IgD-negative memory B cell (primary cell): ENCODE measurements around the gene PRKCH. TPM values are rescaled to one million over a fixed set of nuclear protein-coding genes. Genes with fewer than 3 reads are reported as not detected.
"Not testable (repeated sequence)": the region's sequence is repeated elsewhere in the genome, so short reads cannot be mapped to it uniquely, and the experiment has no call there.

ENCODE experiments used
- H3K27ac Mint-ChIP-seq, 3 donors: one replicate each; pipeline ENCODE4 v1.8.0; 2020 to 2022; ENCODE audit warnings: mild to moderate bottlenecking in 3 of 3, mixed read lengths in 3 of 3, moderate library complexity in 1 of 3
- H3K27me3 Mint-ChIP-seq: one replicate; pipeline ENCODE4 v1.8.0; 2021; ENCODE audit warnings: mixed read lengths
- H3K36me3 Mint-ChIP-seq: one replicate; pipeline ENCODE4 v1.8.0; 2020; ENCODE audit warnings: mild to moderate bottlenecking, mixed read lengths
- H3K4me1 Mint-ChIP-seq, 3 donors: one replicate each; pipeline ENCODE4 v1.8.0; 2020 to 2022; ENCODE audit warnings: mixed read lengths in 3 of 3, mild to moderate bottlenecking in 1 of 3
- H3K4me3 Mint-ChIP-seq, 4 donors: one replicate each; pipeline ENCODE4 v1.8.0; 2020 to 2022; ENCODE audit warnings: mild to moderate bottlenecking in 4 of 4, mixed read lengths in 4 of 4, moderate library complexity in 3 of 4
- H3K9me3 Mint-ChIP-seq, 3 donors: one replicate each; pipeline ENCODE4 v1.8.0; 2020 to 2021; ENCODE audit warnings: mixed read lengths in 3 of 3, mild to moderate bottlenecking in 1 of 3
- polyA plus RNA-seq: library from polyadenylated mRNA; unstranded; fragments of 300-500 nt; fragmentation: Illumina TruSeq; gene quantifications from one replicate; pipeline ENCODE4 v1.2.3, GENCODE V29; 2021

Gene PRKCH
- polyA plus RNA-seq, 1 donor from 2014 or later, result 9.6 TPM

DNA sequence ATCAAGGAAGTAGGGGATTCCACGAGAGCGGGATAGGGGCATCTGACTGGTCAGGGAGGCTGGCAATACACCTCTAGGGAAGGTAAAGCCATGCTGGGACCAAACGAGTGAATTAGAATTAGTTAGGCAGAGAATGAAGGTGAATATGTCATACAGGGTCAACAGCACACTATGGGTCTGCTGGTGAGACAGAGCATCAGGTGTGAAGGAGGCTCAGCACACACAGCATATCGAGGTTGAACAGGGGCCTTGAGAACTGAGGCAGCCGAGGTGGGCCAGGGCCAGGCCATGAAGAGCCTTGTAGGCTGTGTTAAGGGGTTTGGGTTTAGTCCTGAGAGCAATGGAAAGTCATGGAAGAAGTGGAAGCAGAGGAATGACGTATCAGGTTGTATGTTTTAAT is 137.8 kb downstream of the PRKCH start:
- H3K27ac Mint-ChIP-seq, result no peak overlapping the region
- H3K4me1 Mint-ChIP-seq, result peaks cover 10 to 13% (median 12%) of the 10 kb centered on the region in 3 donors
- peaks cover 0 to 1% (median 0%) of the 10 kb centered on the region in 3 donors for H3K9me3 Mint-ChIP-seq
- no peaks in the 10 kb centered on the region for H3K36me3 Mint-ChIP-seq
- no peaks in the 10 kb centered on the region for H3K27me3 Mint-ChIP-seq
- no peak overlapping the region for H3K4me3 Mint-ChIP-seq

DNA sequence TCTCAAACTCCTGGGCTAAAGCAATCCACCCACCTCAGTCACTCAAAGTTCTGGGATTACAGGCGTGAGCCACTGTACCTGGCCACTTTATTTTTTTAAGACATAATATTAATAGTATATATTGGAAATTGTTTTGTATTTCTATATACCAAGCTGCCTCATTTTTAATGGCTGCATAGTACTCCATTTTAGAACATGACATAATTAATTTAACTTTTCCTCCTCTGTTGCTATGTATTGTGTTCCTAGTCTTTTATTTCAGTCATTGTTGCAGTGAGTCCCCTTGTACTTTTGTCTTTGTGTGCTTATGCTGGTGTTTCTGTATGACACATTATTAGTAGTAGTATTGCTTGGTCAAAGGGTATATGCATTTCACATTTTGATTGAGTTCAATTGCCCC is 138.7 kb downstream of the PRKCH start:
- Mint-ChIP-seq H3K36me3 (no peaks in the 10 kb centered on the region), H3K9me3 (peaks cover 0 to 1% (median 1%) of the 10 kb centered on the region in 3 donors), H3K4me3 (no peak overlapping the region), H3K27ac (no peak overlapping the region), H3K4me1 (peaks cover 10 to 21% (median 14%) of the 10 kb centered on the region in 3 donors), H3K27me3 (no peaks in the 10 kb centered on the region)

DNA sequence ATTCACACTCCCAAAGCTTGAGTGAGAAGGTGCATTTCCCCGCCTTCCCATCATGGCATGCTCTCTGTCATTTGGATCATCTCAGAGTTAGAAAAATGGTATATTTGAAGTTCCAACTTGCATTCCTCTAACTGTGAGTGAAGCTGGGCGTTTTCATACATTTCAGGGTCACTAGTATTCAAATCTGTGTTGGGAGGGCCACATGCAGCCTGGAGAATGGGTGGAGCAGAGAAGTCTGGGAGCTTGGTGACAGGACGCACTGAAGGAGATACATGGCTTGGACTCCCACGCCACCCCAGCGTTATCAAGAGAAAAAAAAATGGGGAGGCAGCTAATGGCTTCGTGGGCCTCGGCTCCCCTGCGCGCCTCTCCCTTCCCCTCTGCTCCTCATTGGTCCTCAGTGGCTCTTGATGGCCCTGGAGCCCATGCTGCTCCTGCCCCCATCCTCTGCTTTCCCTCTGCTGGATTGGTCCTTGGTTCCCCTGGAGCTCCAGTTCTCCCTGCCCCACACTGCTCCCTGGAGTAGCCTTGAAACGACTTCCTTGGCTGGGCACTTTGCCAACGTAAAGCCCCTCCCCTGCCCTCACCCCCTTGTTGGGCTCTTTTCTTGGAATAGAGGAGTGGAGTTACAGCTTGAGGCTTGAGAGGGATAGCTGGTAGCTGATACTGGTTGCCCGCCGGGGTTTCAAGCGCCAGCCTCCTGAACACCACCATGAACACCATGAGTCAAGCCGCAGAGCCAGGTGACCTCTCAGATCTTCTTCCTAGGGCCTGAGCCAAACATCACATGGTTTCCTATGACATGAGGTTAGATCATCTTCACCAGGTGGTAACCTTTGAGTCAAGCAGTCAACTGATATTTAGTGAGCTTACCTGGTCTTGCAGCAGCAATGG is 139.6 kb downstream of the PRKCH start:
- Mint-ChIP-seq H3K36me3 (no peaks in the 10 kb centered on the region), H3K27ac (peak overlapping the region in 1 of 3 donors; percentile 47), H3K4me1 (peaks cover 10 to 22% (median 14%) of the 10 kb centered on the region in 3 donors), H3K9me3 (peaks cover 0 to 1% (median 1%) of the 10 kb centered on the region in 3 donors), H3K4me3 (no peak overlapping the region), H3K27me3 (no peaks in the 10 kb centered on the region)

DNA sequence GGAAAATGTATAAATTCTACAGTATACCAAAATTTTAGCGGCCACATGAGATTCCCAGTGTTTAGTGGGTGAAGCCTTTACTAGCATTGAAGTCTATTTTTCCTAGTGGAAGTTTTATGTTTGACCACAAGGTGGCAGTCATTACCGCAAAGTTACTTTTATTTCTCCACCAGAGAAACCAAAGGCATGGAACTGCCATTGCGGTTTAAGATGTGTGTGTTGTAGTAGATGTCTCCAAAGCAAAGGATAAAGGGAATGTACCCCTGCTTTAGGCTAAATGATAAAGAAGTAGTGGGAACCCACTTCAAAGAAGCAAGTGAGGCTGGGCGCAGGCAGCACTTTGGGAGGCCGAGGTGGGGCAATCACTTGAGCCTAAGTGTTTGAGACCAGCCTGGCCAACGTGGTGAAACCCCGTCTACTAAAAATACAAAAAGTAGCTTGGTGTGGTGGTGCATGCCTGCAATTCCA is 140.5 kb downstream of the PRKCH start:
- Mint-ChIP-seq H3K27ac (peak overlapping the region in 1 of 3 donors; percentile 47), H3K4me3 (peak overlapping the region in 2 of 4 donors; percentile 36 to 42), H3K27me3 (no peaks in the 10 kb centered on the region), H3K36me3 (no peaks in the 10 kb centered on the region), H3K9me3 (peaks cover 0 to 1% (median 1%) of the 10 kb centered on the region in 3 donors), H3K4me1 (peaks cover 7 to 22% (median 12%) of the 10 kb centered on the region in 3 donors)

DNA sequence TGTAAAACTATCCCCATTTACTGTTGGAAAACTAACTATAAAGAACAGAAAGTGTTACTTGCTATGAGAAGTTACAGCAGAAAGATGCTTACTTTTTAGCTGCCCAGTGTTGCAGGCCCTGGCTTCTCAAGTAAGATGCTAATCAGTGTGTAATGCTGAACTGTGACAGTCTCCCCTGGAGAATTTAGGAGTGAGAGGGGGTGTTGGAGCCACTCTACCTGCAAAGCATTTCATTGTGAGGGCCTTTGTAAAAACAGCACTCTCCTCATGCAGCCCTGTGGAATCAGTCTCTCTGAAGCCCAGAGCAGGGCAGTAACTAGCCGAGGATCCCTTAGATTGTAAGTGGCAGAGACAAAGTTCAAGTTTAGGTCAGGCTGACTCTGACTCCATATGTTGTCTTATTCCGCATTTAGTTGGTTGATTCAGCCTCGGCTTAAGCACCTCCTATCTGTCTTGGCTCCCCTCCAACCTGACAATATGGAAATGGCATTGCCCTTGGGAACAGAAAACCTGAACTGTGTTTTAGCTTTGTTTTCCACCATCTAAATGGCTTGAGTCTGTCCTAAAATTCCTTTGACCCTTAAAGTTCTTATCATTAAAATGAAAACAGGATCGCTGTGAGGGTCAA is 141.3 kb downstream of the PRKCH start:
- H3K27ac Mint-ChIP-seq, result peak overlapping the region in 2 of 3 donors; percentile 39 to 40
- H3K4me3 Mint-ChIP-seq, result no peak overlapping the region
- H3K36me3 Mint-ChIP-seq, result no peaks in the 10 kb centered on the region
- peaks cover 0 to 1% (median 1%) of the 10 kb centered on the region in 3 donors for H3K9me3 Mint-ChIP-seq
- H3K4me1 Mint-ChIP-seq, result peaks cover 7 to 22% (median 12%) of the 10 kb centered on the region in 3 donors
- H3K27me3 Mint-ChIP-seq, result no peaks in the 10 kb centered on the region

DNA sequence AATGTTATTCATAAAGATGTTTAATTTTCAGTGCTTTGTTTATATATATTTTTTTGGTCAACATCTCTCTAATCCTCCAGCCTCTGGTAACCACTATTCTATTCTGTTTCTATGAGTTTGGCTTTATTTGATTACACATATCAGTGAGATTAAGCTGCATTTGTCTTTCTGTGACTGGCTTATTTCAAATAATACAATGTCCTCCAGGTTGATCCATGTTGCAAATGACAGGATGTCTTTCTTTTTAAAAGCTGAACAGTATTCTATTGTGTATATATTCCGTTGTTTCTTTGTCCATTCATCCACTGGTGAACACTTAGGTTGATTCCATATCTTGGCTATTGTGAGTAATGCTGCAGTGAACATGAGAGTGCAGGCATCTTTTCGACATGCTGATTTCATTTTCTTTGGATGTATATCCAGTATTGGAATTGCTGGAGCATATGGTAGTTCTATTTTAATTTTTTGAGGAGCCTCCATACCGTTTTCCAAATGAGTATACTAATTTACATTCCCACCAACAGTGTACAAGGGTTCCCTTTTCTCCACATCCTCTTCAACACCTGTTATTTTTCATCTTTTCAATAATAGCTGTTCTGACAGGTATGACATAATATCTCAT is 142.4 kb downstream of the PRKCH start:
- peaks cover 0 to 1% (median 1%) of the 10 kb centered on the region in 3 donors for H3K9me3 Mint-ChIP-seq
- no peaks in the 10 kb centered on the region for H3K36me3 Mint-ChIP-seq
- H3K27ac Mint-ChIP-seq, result peak overlapping the region in 1 of 3 donors; percentile 29
- H3K27me3 Mint-ChIP-seq, result no peaks in the 10 kb centered on the region
- no peak overlapping the region for H3K4me3 Mint-ChIP-seq
- H3K4me1 Mint-ChIP-seq, result peaks cover 7 to 22% (median 12%) of the 10 kb centered on the region in 3 donors

DNA sequence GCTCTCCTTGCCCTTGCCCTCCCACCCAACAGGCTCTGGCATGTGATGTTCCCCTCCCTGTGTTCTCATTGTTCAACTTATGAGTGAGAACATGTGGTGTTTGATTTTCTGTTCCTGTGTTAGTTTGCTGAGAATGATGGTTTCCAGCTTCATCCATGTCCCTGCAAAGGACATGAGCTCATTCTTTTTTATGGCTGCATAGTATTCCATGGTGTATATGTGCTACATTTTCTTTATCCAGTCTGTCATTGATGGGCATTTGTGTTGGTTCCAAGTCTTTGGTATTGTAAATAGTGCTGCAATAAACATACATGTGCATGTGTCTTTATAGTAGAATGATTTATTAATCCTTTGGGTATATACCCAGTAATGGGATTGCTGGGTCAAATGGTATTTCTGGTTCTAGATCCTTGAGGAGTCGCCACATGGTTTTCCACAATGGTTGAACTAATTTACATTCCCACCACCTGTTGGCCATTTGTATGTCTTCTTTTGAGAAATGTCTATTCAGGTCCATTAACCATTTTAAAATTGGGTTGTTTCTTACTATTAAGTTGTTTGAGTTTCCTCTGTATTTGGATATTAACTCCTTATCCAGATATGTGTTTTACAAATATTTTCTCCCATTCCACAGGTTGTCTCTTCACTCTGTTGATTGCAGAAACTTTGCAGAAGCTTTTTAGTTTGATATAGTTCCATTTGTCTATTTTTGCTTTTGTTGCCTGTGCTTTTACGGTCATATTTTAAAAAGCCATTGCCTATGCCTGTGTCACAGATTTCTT is 143.4 kb downstream of the PRKCH start:
- Mint-ChIP-seq H3K27ac (peak overlapping the region in 1 of 3 donors; percentile 10), H3K4me1 (peaks cover 7 to 22% (median 14%) of the 10 kb centered on the region in 3 donors)
- not testable (repeated sequence) for H3K27me3 Mint-ChIP-seq, H3K9me3 Mint-ChIP-seq, H3K4me3 Mint-ChIP-seq, H3K36me3 Mint-ChIP-seq

DNA sequence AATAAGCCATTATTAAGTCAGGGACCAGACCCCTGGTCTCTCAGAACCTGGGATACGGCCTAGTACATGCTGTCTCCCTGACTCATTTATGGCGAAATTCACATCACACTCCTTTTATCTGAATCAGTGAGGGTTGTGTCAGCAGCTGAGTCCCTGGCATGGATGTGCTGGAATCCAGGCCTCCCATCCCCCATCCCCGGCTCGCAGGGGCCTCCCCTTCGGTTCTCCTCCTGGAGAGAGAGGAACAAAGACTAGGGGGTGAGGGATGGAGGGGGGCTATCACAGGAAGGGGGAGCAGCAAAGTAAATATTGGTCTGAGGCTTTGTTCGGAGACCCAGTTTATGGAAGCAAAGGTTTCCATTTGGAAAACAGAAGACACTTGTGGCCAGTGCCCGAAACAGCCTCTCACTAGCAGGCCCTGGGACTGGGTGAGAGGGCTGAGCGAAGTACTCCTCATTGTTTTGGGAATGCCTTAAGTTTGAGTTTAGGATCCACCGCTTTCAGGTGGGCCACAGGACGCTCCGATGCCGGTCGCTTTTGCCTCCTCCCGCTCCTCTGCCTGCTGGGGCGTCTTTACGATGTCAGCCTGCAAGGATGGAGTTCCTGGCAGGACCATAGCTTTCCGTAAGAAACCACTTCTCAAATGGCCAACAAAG is 145.0 kb downstream of the PRKCH start:
- no peak overlapping the region for H3K4me3 Mint-ChIP-seq
- no peaks in the 10 kb centered on the region for H3K27me3 Mint-ChIP-seq
- H3K9me3 Mint-ChIP-seq, result peaks cover 0 to 1% (median 1%) of the 10 kb centered on the region in 3 donors
- peaks cover 16 to 36% (median 26%) of the 10 kb centered on the region in 3 donors for H3K4me1 Mint-ChIP-seq
- H3K27ac Mint-ChIP-seq, result no peak overlapping the region
- no peaks in the 10 kb centered on the region for H3K36me3 Mint-ChIP-seq

DNA sequence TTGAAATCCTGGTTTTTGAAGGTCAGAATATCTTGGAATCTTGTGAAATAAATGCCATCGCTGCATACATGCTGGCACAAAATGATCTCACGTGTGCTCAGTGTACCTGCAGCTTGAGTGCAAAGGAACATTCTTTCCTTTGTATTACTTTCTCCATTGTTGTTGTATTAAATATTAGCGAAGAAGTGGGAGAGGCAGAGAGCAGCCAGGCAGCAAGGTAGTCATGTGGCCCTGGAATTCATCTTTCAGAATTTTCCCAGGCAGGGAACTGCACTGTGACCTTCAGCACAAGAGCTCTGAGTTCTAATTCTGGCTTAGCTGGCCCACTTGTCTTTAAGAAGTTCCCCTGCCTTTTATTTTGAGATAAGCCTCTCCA is 145.5 kb downstream of the PRKCH start:
- Mint-ChIP-seq H3K4me1 (peaks cover 14 to 36% (median 29%) of the 10 kb centered on the region in 3 donors), H3K36me3 (no peaks in the 10 kb centered on the region), H3K4me3 (no peak overlapping the region), H3K9me3 (peaks cover 0 to 1% (median 0%) of the 10 kb centered on the region in 3 donors), H3K27ac (no peak overlapping the region), H3K27me3 (no peaks in the 10 kb centered on the region)

DNA sequence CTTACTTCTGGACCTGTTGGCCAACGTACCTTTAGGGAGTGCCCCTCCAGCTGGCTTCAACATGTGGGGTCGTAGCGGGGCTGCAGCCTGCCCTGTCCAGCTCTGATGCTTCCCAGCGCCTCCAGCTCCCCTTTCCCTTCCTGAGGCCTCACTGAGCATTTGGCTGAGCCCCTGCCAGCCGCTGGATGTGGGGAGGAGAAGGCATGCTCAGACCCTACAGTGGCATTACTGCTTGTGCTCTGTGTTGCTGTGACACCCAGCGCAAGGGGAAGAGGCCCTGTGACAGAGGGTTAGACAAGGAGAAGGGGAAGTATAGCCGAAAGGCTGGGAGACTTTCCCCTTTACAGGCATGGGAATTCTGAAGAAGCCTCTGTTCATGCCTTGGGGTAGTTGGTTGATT is 145.9 kb downstream of the PRKCH start:
- H3K4me3 Mint-ChIP-seq, result no peak overlapping the region
- peaks cover 0 to 1% (median 0%) of the 10 kb centered on the region in 3 donors for H3K9me3 Mint-ChIP-seq
- no peaks in the 10 kb centered on the region for H3K36me3 Mint-ChIP-seq
- no peaks in the 10 kb centered on the region for H3K27me3 Mint-ChIP-seq
- no peak overlapping the region for H3K27ac Mint-ChIP-seq
- H3K4me1 Mint-ChIP-seq, result peaks cover 14 to 36% (median 28%) of the 10 kb centered on the region in 3 donors

DNA sequence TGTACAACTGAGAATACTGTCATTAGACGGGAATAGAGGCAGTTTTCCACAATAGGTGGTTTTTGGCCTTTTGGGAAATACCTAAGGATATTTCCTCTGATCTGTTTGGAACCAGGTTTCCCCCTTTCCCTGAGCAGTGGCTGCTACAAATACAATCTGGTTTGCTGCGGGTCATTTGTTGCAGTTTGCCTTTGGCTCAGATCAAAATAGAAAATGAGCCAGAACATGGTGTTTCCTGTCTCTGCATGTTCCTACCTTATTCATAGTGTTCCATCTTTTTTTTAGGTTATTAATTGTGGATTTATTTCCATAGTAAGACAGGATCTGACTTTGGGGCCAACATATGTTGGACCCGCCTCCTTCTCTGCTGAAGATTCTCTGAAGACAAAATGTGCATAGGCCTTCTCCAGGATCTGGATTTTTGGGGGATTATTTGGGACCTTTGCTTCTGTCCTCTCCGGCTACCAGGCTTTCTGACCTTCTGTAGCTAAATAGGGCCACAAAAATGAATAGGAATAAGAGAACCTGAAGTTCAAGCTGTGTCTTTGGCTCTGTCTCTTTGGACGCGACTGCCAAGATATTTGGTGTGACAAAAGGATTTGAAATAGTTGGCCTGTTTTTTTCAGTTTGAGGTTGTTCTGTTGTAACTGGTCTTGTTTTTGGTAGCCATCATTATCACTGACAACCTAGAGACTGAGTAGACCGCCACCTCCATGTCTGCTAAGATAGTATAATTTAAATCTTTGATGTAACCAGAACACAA is 146.9 kb downstream of the PRKCH start:
- H3K4me1 Mint-ChIP-seq, result peaks cover 21 to 45% (median 37%) of the 10 kb centered on the region in 3 donors
- H3K36me3 Mint-ChIP-seq, result no peaks in the 10 kb centered on the region
- H3K9me3 Mint-ChIP-seq, result peaks cover 0 to 1% (median 0%) of the 10 kb centered on the region in 3 donors
- H3K27me3 Mint-ChIP-seq, result no peaks in the 10 kb centered on the region
- no peak overlapping the region for H3K27ac Mint-ChIP-seq
- no peak overlapping the region for H3K4me3 Mint-ChIP-seq

DNA sequence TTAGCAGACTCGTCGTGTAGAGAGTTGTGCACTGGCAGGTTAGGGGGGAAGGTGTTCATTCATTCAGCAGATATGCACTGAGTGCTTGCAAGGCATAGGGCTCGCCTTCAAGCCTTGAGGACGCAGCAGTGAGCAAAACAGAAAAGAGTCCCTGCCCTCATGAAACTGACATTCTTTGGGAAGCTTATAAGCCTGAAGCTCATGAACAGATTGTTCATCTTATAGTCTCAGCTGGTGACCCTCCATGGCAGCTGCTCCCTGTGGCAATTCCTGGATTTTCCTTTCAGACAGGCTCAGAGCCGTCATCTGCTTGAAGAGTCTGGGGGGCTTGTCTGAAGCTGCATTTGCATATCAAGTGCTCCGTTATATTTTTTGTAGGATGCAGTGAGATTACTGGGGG is 148.4 kb downstream of the PRKCH start:
- H3K9me3 Mint-ChIP-seq, result no peaks in the 10 kb centered on the region
- no peaks in the 10 kb centered on the region for H3K27me3 Mint-ChIP-seq
- no peaks in the 10 kb centered on the region for H3K36me3 Mint-ChIP-seq
- peak overlapping the region in 1 of 3 donors; percentile 59 for H3K27ac Mint-ChIP-seq
- peaks cover 32 to 42% (median 39%) of the 10 kb centered on the region in 3 donors for H3K4me1 Mint-ChIP-seq
- H3K4me3 Mint-ChIP-seq, result peak overlapping the region in 1 of 4 donors; percentile 95

DNA sequence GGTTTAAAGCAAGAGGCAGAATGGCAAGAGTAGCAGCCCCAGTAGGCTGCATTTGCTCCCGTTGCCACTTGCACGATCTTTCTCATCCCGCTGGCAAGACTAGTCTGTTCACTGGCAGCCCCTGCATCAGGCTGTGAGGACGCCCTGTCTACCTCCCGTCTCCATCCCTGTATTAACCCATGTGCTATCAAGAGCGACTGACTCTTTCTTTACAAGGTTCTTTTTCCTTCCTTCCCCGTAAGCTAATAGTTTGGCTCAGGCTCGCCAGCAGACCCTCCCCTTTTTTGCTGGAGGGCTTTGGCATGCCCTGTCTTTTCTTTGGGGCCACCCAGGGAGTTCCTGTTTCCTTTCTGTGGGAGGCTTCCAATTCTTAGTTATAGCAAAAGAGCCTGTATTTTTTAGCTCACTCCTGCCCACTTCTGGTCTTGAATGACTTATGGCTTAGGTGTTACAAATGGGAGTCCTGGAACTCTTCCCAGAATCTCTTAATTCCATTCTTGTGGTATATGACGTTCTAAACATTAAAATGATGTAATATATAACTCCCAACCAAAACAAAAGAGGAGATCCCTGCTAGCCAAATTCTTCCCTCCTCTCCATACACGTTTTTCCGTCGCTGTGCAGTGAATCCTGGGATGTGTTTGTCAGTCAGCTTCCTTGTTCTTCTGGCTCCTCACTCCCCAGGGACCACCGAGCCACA is 149.0 kb downstream of the PRKCH start:
- no peaks in the 10 kb centered on the region for H3K27me3 Mint-ChIP-seq
- peaks cover 38 to 45% (median 44%) of the 10 kb centered on the region in 3 donors for H3K4me1 Mint-ChIP-seq

More for the DNA sequence above, 149.0 kb downstream of the PRKCH start:
- H3K9me3 Mint-ChIP-seq, result no peaks in the 10 kb centered on the region
- no peaks in the 10 kb centered on the region for H3K36me3 Mint-ChIP-seq
- peak overlapping the region in 1 of 3 donors; percentile 94 for H3K27ac Mint-ChIP-seq
- H3K4me3 Mint-ChIP-seq, result peak overlapping the region; percentile 71 to 98 (median 91)
